HG03457 (cell line): Measurements from ENCODE around the gene GDE1.

Experiments
- ATAC-seq: cut with Tn5 transposase; IDR thresholded peaks from one replicate; pipeline ENCODE4 v1.9.1; 2021; ENCODE audit warnings: moderate number of reproducible peaks; ENCODE audit not compliant: unreplicated experiment

GDE1 gene

DNA sequence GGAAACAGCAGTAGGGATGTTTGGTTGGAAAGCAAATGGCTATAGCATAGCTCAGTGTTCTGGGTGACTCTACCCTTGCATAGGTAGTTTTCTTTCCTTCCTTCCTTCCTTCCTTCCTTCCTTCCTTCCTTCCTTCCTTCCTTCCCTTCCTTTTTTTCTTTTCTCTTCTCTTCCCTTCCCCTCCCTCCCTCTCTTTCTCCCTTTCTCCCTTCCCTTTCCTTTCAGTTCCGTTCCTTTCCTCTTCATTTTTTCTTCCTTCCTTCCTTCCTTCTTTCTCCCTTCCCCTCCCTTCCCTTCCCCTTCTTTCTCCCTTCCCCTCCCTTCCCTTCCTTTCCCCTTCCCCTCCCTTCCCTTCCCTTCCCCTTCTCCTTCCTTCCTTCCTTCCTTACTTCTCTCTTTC is 31.3 kb downstream of the GDE1 start:
- ATAC-seq: no peak

DNA sequence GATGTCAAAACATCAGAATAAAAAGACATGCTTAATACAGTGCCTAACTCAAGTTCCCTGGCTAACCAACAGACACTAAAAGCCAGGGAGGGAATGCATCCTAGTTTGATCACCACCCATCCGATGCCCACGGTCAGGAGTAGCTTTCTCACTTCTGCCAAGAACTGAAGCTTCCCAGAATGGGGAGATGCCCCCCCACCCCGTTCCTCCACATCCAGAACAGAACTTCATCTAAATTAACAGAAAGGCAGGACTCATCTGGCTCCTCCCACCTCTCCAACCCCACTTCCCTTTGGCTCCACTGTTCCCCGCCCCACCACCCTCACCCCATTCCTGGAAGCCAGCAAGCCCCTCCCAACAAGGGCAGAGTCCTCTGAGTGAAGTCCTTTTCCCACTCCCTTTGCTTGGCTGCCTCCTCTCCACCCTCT is 33.7 kb downstream of the GDE1 start:
- no peak for ATAC-seq

DNA sequence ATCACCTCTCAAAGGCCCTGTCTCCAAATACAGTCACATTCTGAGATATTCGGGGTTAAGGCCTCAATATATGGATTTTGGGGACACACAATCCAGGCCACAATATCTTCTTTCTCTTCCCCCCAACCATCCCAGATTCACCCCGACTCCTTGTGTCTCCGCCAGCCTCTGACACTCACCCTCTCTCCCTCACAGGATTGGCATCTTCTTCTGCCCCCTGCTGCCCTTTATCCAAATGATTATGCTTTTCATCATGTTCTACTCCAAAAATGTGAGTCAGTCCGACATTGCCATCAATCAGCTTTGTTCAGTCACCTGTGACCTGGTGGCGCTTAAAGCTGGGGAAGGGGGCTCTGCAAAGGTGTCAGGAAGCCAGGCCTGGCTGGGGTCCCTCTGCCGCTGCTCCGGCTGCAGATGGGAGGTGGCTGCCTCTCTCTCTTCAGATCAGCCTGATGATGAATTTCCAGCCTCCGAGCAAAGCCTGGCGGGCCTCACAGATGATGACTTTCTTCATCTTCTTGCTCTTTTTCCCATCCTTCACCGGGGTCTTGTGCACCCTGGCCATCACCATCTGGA is 35.1 kb downstream of the GDE1 start:
- ATAC-seq: no peak

DNA sequence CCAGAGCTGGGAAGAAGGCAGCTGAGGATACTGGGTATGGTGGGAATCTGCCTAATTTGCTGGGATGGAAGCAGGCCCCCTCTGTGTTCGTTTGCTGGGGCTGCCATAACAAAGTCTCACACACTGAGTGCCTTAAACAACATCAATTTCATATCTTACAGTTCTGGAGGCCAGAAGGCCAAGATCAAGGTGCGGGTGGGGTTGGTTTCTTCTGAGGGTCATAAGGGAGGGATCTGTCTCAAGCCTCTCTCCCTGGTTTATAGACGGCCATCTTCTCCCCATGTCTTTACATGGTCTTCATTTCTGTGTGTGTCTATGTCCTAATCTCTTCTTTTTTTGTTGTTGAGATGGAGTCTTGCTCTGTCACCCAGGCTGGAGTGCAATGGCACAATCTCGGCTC is 35.8 kb downstream of the GDE1 start:
- ATAC-seq: no peak

DNA sequence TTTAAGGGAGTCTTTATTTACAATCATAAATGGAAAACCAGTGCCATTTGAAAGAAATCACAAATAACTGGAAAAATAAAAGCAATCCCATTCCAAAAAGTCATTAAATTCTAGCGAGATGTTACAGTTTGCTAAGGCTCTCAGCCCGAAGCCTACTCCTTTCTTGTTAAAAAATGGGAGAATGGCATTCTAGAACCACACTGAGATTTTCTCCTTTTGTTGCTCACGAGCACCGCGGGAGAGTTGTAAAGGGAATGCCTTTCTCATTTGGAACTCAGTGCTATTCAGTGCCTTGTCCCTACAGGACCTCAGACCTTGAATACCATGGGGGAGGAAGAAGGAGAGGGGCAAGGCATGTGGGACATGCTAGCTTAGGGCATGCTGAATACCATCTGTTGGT is 36.3 kb downstream of the GDE1 start:
- no peak for ATAC-seq

DNA sequence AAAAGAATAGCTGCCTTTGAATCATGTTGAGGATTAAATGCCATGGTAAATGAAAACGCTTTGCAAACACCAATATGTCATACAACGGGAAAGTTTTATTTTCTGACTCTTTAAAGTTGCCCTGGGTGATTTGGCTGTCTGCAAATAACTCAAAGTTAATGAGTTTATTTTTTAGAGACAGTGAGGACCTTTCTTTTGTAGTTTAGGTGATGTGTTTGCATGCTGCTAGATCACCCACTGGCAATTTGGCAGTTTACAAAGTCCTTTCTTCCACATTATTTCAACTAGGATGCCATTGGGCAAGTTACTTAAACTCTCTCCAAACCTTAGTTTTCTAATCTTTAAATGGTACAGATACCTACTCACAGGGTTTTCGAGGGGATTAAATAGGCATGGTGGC is 37.8 kb downstream of the GDE1 start:
- ATAC-seq: no peak

DNA sequence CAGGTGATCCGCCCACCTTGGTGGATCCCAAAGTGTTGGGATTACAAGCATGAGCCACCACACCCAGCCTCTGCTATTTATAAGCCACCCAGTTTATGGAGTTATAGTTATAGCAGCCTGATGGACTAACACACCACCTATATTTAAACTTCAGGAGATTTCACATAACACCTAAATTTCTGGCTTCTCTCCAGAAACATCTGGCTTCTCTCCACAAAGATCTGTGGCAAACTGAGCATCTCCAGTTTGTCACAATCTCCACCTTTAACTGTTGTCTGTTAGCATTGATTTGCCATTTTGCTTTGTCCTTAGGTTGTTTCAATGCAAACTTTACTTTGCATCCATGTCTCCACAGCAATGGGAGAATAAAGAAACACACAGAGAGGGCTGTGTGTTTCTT is 39.6 kb downstream of the GDE1 start:
- no peak for ATAC-seq

DNA sequence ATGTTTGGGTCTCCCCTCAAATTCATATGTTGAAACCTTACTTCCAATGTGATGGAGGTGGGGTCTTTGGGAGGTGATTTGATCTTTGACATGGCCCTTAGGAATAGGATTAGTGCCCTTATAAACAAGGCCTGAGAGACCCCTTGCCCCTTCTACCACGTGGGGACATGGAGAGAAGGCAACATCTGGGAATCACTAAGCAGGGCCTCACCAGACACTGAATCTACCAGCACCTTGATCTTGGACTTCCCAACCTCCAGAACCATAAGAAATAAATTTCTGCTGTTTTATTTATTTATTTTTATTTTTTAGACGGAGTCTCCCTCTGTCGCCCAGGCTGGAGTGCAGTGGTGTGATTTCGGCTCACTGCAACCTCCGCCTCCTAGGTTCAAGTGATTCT is 40.1 kb downstream of the GDE1 start:
- no peak for ATAC-seq

DNA sequence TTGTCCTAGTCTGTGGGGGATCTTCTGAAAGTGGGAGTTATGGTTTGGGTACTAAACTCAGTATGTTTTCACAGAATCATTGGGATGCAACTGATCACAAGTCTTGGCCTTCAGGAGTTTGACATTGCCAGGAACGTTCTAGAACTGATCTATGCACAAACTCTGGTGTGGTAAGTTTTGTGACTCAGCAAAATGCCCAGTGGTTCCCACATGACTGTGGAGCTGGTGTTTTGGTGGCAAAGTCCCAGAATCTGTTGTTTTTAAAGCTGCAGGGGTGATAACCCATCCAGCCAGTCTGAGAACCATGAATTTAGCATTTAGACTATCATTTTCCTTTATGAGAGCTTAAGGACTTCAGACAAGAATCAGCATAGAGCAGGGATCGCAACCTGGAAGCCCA is 40.6 kb downstream of the GDE1 start:
- no peak for ATAC-seq

DNA sequence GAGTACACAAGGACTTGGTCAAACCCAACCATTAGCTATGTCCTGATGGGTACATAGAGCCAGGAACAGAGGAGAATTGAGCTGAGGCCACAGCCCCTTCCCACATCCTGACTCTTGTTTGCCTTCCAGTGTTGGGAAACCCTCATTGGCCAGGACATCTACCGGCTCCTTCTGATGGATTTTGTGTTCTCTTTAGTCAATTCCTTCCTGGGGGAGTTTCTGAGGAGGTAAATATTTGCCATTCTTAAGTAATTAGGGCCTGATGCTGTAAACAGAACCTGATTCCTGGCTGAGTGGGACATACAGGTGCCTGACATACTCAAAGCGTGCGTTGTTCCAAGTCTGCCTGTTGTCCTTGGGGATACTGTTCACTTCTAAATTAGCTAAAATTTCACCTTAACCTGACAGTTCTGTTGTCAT is 42.6 kb downstream of the GDE1 start:
- no peak for ATAC-seq

DNA sequence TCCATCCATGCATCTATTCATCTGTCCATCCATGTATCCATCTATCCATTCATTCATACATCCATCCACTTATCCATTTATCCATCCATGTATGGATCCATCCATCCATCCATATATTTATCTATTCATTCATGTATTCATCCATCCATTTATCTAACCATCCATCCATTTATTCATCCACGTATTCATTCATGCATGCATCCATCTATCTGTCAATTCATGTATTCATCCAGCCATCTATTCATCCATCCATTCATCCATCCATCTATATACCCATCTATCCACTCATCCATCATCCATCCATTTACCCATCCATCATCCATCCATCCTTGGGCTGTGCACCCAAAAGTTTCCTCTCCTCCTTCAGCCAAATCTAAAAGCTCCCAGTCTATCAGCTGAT is 43.4 kb downstream of the GDE1 start:
- ATAC-seq: no peak

DNA sequence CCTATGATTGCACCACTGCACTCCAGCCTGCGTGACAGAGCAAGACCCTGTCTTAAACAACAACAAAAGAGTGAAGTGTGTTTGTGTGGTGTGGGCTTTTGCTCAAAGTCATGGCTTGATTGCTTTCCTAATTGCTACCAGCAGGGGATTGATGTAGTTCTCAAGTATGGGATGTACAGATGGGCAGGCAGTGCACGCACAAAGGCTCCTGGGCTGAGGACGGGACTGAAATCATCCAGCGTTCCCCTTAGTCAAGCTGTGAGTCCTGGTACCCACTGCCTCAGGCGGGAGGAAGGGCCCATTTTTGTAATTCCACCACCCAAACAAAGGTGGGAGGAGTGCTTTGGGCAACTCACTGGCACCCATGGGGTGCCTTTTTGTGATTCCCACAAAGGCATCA is 47.3 kb downstream of the GDE1 start:
- no peak for ATAC-seq

DNA sequence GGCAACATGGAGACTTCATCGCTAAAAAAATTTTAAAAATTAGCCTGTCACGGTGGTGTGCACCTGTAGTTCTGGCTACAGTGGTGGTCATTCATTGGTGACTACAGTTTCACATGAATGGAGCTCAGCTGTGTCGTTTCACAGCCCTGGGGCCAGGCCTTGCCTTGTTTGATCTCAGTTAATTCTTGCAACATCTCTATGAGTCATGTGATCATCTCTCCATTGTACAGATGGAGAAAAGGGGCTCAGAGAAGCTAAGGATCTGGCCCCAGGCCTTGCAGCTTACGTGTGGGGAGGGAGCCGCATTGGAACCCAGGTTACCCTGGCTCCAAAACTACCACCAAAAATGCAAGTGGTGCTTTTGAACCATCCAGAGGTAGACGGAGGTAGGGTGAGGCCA is 49.4 kb downstream of the GDE1 start:
- ATAC-seq: no peak

DNA sequence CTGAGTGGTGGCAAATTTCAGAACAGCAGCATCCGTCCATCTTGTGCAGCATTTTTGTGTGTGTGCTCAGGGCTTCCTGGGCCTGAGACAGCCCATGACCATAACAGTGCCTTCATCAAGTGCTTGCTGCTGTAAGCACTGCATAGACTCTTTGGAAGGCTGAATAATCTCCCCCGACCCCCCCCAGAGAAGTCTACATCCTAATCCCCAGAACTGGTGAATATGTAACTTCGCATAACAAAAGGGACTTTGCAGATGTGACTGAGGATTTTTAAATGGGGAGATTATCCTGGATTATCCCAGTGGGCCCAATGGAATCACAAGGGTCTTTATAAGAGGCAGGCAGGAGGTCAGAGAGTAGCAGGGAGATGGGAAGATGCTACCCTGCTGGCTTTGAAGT is 53.6 kb downstream of the GDE1 start:
- no peak for ATAC-seq

DNA sequence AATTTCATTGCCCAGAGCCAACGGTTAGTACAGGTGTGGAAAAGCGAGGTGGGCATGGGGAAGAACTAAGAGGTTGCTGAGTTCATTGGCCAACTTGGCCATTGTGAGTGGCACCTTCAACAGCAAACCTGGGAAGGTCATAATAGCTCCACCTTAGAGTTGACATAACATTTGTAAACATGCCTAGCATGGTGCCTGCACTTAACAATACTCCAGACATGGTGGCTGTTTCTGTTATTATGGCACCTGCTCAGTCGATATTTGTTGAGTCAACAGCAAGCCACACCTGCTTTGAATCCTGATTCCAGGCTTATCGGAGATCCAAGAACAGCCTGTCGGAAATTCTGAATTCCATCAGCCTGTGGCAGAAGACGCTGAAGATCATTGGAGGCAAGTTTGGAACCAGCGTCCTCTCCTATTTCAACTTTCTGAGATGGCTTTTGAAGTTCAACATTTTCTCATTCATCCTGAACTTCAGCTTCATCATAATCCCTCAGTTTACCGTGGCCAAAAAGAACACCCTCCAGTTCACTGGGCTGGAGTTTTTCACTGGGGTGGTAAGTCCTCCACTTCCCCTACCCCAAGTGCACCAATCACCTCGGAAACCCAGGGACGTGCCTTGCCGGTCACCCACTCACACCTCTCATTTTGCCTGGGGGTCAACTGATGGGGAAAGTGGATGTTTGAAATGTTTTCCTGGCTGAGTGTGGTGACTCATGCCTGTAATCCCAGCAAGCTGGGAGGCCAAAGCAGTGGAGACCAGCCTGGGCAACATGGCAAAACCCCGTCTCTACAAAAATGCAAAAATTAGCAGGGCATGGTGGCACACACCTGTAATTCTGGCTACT is 58.2 kb downstream of the GDE1 start:
- ATAC-seq: no peak

DNA sequence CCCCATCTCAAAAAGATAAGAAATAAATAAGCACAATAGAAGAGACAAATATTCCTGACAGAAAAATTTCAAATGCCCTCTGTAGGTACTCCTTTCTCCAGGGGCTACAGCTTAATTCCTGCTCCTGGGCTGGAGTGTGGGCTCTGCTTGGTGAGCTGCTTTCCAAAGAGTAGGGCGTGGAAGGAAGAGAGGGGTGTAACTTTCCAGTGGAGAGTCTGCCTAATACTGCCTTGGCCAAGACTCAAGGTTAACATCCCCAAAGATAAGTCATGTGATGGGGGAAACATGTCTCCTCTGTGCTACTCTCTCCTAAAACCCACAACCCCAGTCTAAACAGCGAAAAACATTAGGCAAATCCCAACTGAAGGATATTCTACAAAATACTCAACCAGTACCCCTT is 61.5 kb downstream of the GDE1 start:
- ATAC-seq: no peak

DNA sequence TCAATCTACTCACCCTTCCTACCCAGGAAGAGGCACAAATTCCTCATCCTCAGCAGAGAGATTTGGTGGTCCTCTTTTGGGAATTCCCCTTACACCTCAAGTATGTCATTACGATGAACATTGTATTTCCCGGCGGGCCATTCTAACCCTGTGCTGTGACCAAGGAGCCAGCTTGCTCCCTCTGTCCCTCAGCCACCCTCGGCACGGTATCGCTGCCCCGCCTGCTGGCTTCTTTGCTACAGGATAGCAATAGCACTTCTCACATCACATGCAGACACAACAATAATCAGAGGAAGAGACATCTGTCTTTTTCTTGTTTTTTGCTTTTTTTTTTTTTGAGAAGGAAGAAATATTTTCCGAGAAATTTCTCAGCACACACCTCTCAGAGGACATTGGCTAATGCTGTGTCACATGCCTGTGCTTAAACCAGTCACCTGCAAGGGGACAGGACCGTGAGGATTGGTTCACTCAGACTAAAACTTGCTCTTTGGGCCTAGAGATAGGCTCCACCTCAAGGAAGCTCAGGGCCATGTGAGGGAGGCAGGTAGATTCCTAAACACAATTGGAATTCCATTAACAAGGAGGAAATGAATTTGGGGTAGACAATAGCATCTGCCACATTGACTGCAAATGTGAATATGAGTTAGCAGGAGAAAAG is 63.0 kb downstream of the GDE1 start:
- no peak for ATAC-seq
